ENCODE data around the gene CAPN9. TPM values are rescaled to one million over a fixed set of nuclear protein-coding genes. Genes with fewer than 3 reads are reported as not detected.
A peak's percentile ranks its signal among the peaks of the same experiment; 100 is the strongest.

CAPN9 gene
- total RNA-seq, 1 experiment from 2014 or later: not detected

- no TSS peak for BruUV-seq (replicated peaks)
- CTCF ChIA-PET: no interaction called here
- no peak for DNase-seq
- no peaks in the 10 kb centered on the region for H3F3A ChIP-seq (ENCODE audit: low read length, unreplicated experiment)
- no peaks in the 10 kb centered on the region for H3K79me2 ChIP-seq (ENCODE audit: low read length)
- no peaks in the 10 kb centered on the region for H3K4me1 ChIP-seq (ENCODE audit: insufficient read depth, low read length)
- no peak overlapping the region for H3K4me3 ChIP-seq (ENCODE audit: low read length)
- no peak overlapping the region for H3K9ac ChIP-seq (ENCODE audit: low read length)
- POLR2A ChIA-PET (ENCODE audit: unreplicated experiment): interaction anchor here (0.5 kb wide), 1 partner anchor 12 kb away, joined by 4 read pairs; no protein-coding TSS in a partner anchor
- H3K9me3 ChIP-seq (ENCODE audit: low read length): no peaks in the 10 kb centered on the region
- no peak for ATAC-seq
- H3K4me2 ChIP-seq (ENCODE audit: low read length): no peak overlapping the region
- H3K27ac ChIP-seq (ENCODE audit: low read length): no peak overlapping the region
- no peaks in the 10 kb centered on the region for H3K36me3 ChIP-seq (ENCODE audit: low read depth, low read length)
- TF ChIP-seq EZH2 (IDR thresholded peaks at IDR 0.05; ENCODE audit: low read length, unreplicated experiment) (no peak), EZH2phosphoT487 (IDR thresholded peaks at IDR 0.05; ENCODE audit: borderline replicate concordance, low read length) (no peak), CTCF (conservative IDR thresholded peaks at IDR 0.05; ENCODE audit: low read depth, low read length) (no peak)
- no peak overlapping the region for H2AFZ ChIP-seq (ENCODE audit: low read length)
- H3K9me2 ChIP-seq (replicated peaks; ENCODE audit: low read length): no peaks in the 10 kb centered on the region
- intact Hi-C loops (cut with micrococcal nuclease): no loop called here
- no peaks in the 10 kb centered on the region for H3K27me3 ChIP-seq (ENCODE audit: low read length)
- H4K20me1 ChIP-seq (ENCODE audit: low read length): no peaks in the 10 kb centered on the region
Measured at GRCh38 chr1:230728710-230729392, 18.3 kb upstream of the CAPN9 start.

- no peak for DNase-seq
- POLR2A ChIA-PET (ENCODE audit: unreplicated experiment): no interaction called here
- Histone ChIP-seq H3K9ac (ENCODE audit: low read length) (no peak overlapping the region), H3K9me3 (ENCODE audit: low read length) (no peaks in the 10 kb centered on the region), H2AFZ (ENCODE audit: low read length) (no peak overlapping the region), H3K4me2 (ENCODE audit: low read length) (no peak overlapping the region), H3K9me2 (replicated peaks; ENCODE audit: low read length) (no peaks in the 10 kb centered on the region), H3K4me1 (ENCODE audit: insufficient read depth, low read length) (peaks cover 5% of the 10 kb centered on the region; the same call in 1 of the 2 replicates), H3K27me3 (ENCODE audit: low read length) (no peaks in the 10 kb centered on the region), H3K36me3 (ENCODE audit: low read depth, low read length) (no peaks in the 10 kb centered on the region), H3K27ac (ENCODE audit: low read length) (no peak overlapping the region), H3K79me2 (ENCODE audit: low read length) (no peaks in the 10 kb centered on the region), H3F3A (ENCODE audit: low read length, unreplicated experiment) (no peaks in the 10 kb centered on the region), H4K20me1 (ENCODE audit: low read length) (no peaks in the 10 kb centered on the region), H3K4me3 (ENCODE audit: low read length) (no peak overlapping the region)
- TF ChIP-seq EZH2 (IDR thresholded peaks at IDR 0.05; ENCODE audit: low read length, unreplicated experiment) (no peak), EZH2phosphoT487 (IDR thresholded peaks at IDR 0.05; ENCODE audit: borderline replicate concordance, low read length) (no peak), CTCF (conservative IDR thresholded peaks at IDR 0.05; ENCODE audit: low read depth, low read length) (no peak)
- ATAC-seq: no peak
- BruUV-seq (replicated peaks): no TSS peak
- CTCF ChIA-PET: no interaction called here
- intact Hi-C loops (cut with micrococcal nuclease): no loop called here
Measured at GRCh38 chr1:230730977-230731376, 16.2 kb upstream of the CAPN9 start.

- H3F3A ChIP-seq (ENCODE audit: low read length, unreplicated experiment): no peaks in the 10 kb centered on the region
- intact Hi-C loops (cut with micrococcal nuclease): no loop called here
- TF ChIP-seq EZH2 (IDR thresholded peaks at IDR 0.05; ENCODE audit: low read length, unreplicated experiment): no peak
- no peak for TF ChIP-seq CTCF (conservative IDR thresholded peaks at IDR 0.05; ENCODE audit: low read depth, low read length)
- no peak for TF ChIP-seq EZH2phosphoT487 (IDR thresholded peaks at IDR 0.05; ENCODE audit: borderline replicate concordance, low read length)
- H3K36me3 ChIP-seq (ENCODE audit: low read depth, low read length): no peaks in the 10 kb centered on the region
- H3K4me2 ChIP-seq (ENCODE audit: low read length): no peak overlapping the region
- ChIA-PET CTCF (no interaction called here), POLR2A (ENCODE audit: unreplicated experiment) (no interaction called here)
- H4K20me1 ChIP-seq (ENCODE audit: low read length): no peaks in the 10 kb centered on the region
- H3K9me2 ChIP-seq (replicated peaks; ENCODE audit: low read length): no peaks in the 10 kb centered on the region
- peaks cover 5% of the 10 kb centered on the region; the same call in 1 of the 2 replicates for H3K4me1 ChIP-seq (ENCODE audit: insufficient read depth, low read length)
- no peak overlapping the region for H3K4me3 ChIP-seq (ENCODE audit: low read length)
- H3K27ac ChIP-seq (ENCODE audit: low read length): no peak overlapping the region
- no peak overlapping the region for H3K9ac ChIP-seq (ENCODE audit: low read length)
- DNase-seq (peak; percentile 80), ATAC-seq (peak; percentile 89)
- H3K27me3 ChIP-seq (ENCODE audit: low read length): no peaks in the 10 kb centered on the region
- no TSS peak for BruUV-seq (replicated peaks)
- H2AFZ ChIP-seq (ENCODE audit: low read length): 0 out of 2 replicates have a peak overlapping the region, but pooled peaks have one; percentile 35
- no peaks in the 10 kb centered on the region for H3K9me3 ChIP-seq (ENCODE audit: low read length)
- H3K79me2 ChIP-seq (ENCODE audit: low read length): no peaks in the 10 kb centered on the region
Measured at GRCh38 chr1:230735447-230735846, 11.7 kb upstream of the CAPN9 start.
